K562 (cell line): ENCODE results near the gene C19orf67. TPM values are rescaled to one million over a fixed set of nuclear protein-coding genes. Genes with fewer than 3 reads are reported as not detected.

ENCODE experiments used
- polyA plus RNA-seq, 8 experiments: library from polyadenylated mRNA; depleted of rRNA in 4 of 8; stranded (reverse) in 5 of 8; unstranded in 3 of 8; fragments of >200 nt; fragmentation: Nextera tagmentation in 2 of 8; fragmentation: Illumina TruSeq in 1 of 8; extraction: Ambion mirVana in 2 of 8; extraction: Trizol in 1 of 8; gene quantifications; 2 replicates each; pipeline versions ENCODE4 v1.2.1 to v1.2.3, GENCODE V29; 2011 to 2014; ENCODE audit warnings: inconsistent platforms in 1 of 8, missing spikeins in 1 of 8
- total RNA-seq, 7 experiments: library from RNA; depleted of rRNA in 6 of 7; stranded (reverse); fragments of >200 nt in 6 of 7; fragmentation: Illumina TruSeq in 2 of 7; extraction: Trizol in 2 of 7; gene quantifications; 2 replicates each; pipeline versions ENCODE4 v1.2.1 to v1.2.3, GENCODE V29; 2011 to 2021; ENCODE audit warnings: low replicate concordance in 1 of 7

The C19orf67 gene
- total and polyA plus RNA-seq, 9 of the 15 experiments (the other 6 are each of a cell fraction or from before 2014, with no cell fraction given): 0.29 to 1.8 (median 0.51) TPM; not detected in 3

Other genes with a start within 250 kb of the C19orf67 start
Only the 7 nearest of the 14 such genes appear.
- 1.1 TPM in 1 of 2 replicates, not detected in the other for gene RLN3, start 57.6 kb downstream of the C19orf67 start, total RNA-seq (2014; rRNA removed)
- not detected in 2 replicates for gene RLN3, start 57.6 kb downstream of the C19orf67 start, total RNA-seq (2014; rRNA removed; fragmentation: Illumina TruSeq; extraction: Trizol)
- gene RLN3, start 57.6 kb downstream of the C19orf67 start, total RNA-seq (2015; rRNA removed; fragmentation: Illumina TruSeq; extraction: Trizol): not detected in 2 replicates
- gene RLN3, start 57.6 kb downstream of the C19orf67 start, total RNA-seq (2021): 0.31 TPM in 1 of 2 replicates, not detected in the other
- gene RLN3, start 57.6 kb downstream of the C19orf67 start, polyA plus RNA-seq (2011; rRNA removed): 0.71 TPM in 1 of 2 replicates, not detected in the other
- not detected in 2 replicates for gene RLN3, start 57.6 kb downstream of the C19orf67 start, polyA plus RNA-seq (2014; fragmentation: Illumina TruSeq; extraction: Trizol)
- not detected for gene RLN3, start 57.6 kb downstream of the C19orf67 start, polyA plus RNA-seq (2014; fragmentation: Nextera tagmentation; extraction: Ambion mirVana)
- 0.38 and 1.2 TPM in 2 replicates for gene RLN3, start 57.6 kb downstream of the C19orf67 start, polyA plus RNA-seq (2014; rRNA removed)
- 11.6 and 12.6 TPM in 2 replicates for gene IL27RA, start 54.0 kb downstream of the C19orf67 start, total RNA-seq (2014; rRNA removed)
- 6.3 and 7.0 TPM in 2 replicates for gene IL27RA, start 54.0 kb downstream of the C19orf67 start, total RNA-seq (2014; rRNA removed; fragmentation: Illumina TruSeq; extraction: Trizol)
- 8.6 and 8.8 TPM in 2 replicates for gene IL27RA, start 54.0 kb downstream of the C19orf67 start, total RNA-seq (2015; rRNA removed; fragmentation: Illumina TruSeq; extraction: Trizol)
- gene IL27RA, start 54.0 kb downstream of the C19orf67 start, total RNA-seq (2021): 15.2 and 15.9 TPM in 2 replicates
- gene IL27RA, start 54.0 kb downstream of the C19orf67 start, polyA plus RNA-seq (2011; rRNA removed): 14.1 and 15.9 TPM in 2 replicates
- gene IL27RA, start 54.0 kb downstream of the C19orf67 start, polyA plus RNA-seq (2014; fragmentation: Illumina TruSeq; extraction: Trizol): 12.5 and 13.3 TPM in 2 replicates
- gene IL27RA, start 54.0 kb downstream of the C19orf67 start, polyA plus RNA-seq (2014; fragmentation: Nextera tagmentation; extraction: Ambion mirVana): 1 to 10 TPM; 1.9 to 2.1 TPM
- 10.6 and 12.0 TPM in 2 replicates for gene IL27RA, start 54.0 kb downstream of the C19orf67 start, polyA plus RNA-seq (2014; rRNA removed)
- gene PALM3, start 23.7 kb downstream of the C19orf67 start, total RNA-seq (2014; rRNA removed): 8.2 and 8.9 TPM in 2 replicates
- 2.5 and 2.8 TPM in 2 replicates for gene PALM3, start 23.7 kb downstream of the C19orf67 start, total RNA-seq (2014; rRNA removed; fragmentation: Illumina TruSeq; extraction: Trizol)
- 3.3 and 3.7 TPM in 2 replicates for gene PALM3, start 23.7 kb downstream of the C19orf67 start, total RNA-seq (2015; rRNA removed; fragmentation: Illumina TruSeq; extraction: Trizol)
- 7.6 and 9.3 TPM in 2 replicates for gene PALM3, start 23.7 kb downstream of the C19orf67 start, total RNA-seq (2021)
- 2.3 and 2.9 TPM in 2 replicates for gene PALM3, start 23.7 kb downstream of the C19orf67 start, polyA plus RNA-seq (2011; rRNA removed)
- gene PALM3, start 23.7 kb downstream of the C19orf67 start, polyA plus RNA-seq (2014; fragmentation: Illumina TruSeq; extraction: Trizol): 7.4 and 10.8 TPM in 2 replicates
- gene PALM3, start 23.7 kb downstream of the C19orf67 start, polyA plus RNA-seq (2014; fragmentation: Nextera tagmentation; extraction: Ambion mirVana): under 1 TPM; 0.07 to 0.29 TPM
- gene PALM3, start 23.7 kb downstream of the C19orf67 start, polyA plus RNA-seq (2014; rRNA removed): 8.9 and 12.1 TPM in 2 replicates
- 3.1 and 3.9 TPM in 2 replicates for gene MISP3, start 13.0 kb downstream of the C19orf67 start, total RNA-seq (2014; rRNA removed)
- 0.69 and 0.73 TPM in 2 replicates for gene MISP3, start 13.0 kb downstream of the C19orf67 start, total RNA-seq (2014; rRNA removed; fragmentation: Illumina TruSeq; extraction: Trizol)
- 1.6 and 1.9 TPM in 2 replicates for gene MISP3, start 13.0 kb downstream of the C19orf67 start, total RNA-seq (2015; rRNA removed; fragmentation: Illumina TruSeq; extraction: Trizol)
- gene MISP3, start 13.0 kb downstream of the C19orf67 start, total RNA-seq (2021): 1.9 and 2.9 TPM in 2 replicates
- gene MISP3, start 13.0 kb downstream of the C19orf67 start, polyA plus RNA-seq (2011; rRNA removed): 1.2 and 2.1 TPM in 2 replicates
- gene MISP3, start 13.0 kb downstream of the C19orf67 start, polyA plus RNA-seq (2014; fragmentation: Illumina TruSeq; extraction: Trizol): 2.6 and 3.2 TPM in 2 replicates
- gene MISP3, start 13.0 kb downstream of the C19orf67 start, polyA plus RNA-seq (2014; fragmentation: Nextera tagmentation; extraction: Ambion mirVana): under 1 TPM; 0.25 to 0.37 TPM
- 5.4 and 5.6 TPM in 2 replicates for gene MISP3, start 13.0 kb downstream of the C19orf67 start, polyA plus RNA-seq (2014; rRNA removed)
- 65.4 and 71.9 TPM in 2 replicates for gene SAMD1, start 5.0 kb upstream of the C19orf67 start, total RNA-seq (2014; rRNA removed)
- 15.4 and 16.0 TPM in 2 replicates for gene SAMD1, start 5.0 kb upstream of the C19orf67 start, total RNA-seq (2014; rRNA removed; fragmentation: Illumina TruSeq; extraction: Trizol)
- 43.5 and 51.7 TPM in 2 replicates for gene SAMD1, start 5.0 kb upstream of the C19orf67 start, total RNA-seq (2015; rRNA removed; fragmentation: Illumina TruSeq; extraction: Trizol)
- 85.9 and 96.0 TPM in 2 replicates for gene SAMD1, start 5.0 kb upstream of the C19orf67 start, total RNA-seq (2021)
- 14.3 and 14.8 TPM in 2 replicates for gene SAMD1, start 5.0 kb upstream of the C19orf67 start, polyA plus RNA-seq (2011; rRNA removed)
- 45.7 and 48.9 TPM in 2 replicates for gene SAMD1, start 5.0 kb upstream of the C19orf67 start, polyA plus RNA-seq (2014; fragmentation: Illumina TruSeq; extraction: Trizol)
- gene SAMD1, start 5.0 kb upstream of the C19orf67 start, polyA plus RNA-seq (2014; fragmentation: Nextera tagmentation; extraction: Ambion mirVana): 1 to 10 TPM; 2.9 to 3.1 TPM
- 44.5 and 47.8 TPM in 2 replicates for gene SAMD1, start 5.0 kb upstream of the C19orf67 start, polyA plus RNA-seq (2014; rRNA removed)
- gene PRKACA, start 32.0 kb upstream of the C19orf67 start, total RNA-seq (2014; rRNA removed): 8.4 and 12.7 TPM in 2 replicates
- gene PRKACA, start 32.0 kb upstream of the C19orf67 start, total RNA-seq (2014; rRNA removed; fragmentation: Illumina TruSeq; extraction: Trizol): 10.6 and 13.0 TPM in 2 replicates
- 11.9 and 12.2 TPM in 2 replicates for gene PRKACA, start 32.0 kb upstream of the C19orf67 start, total RNA-seq (2015; rRNA removed; fragmentation: Illumina TruSeq; extraction: Trizol)
- gene PRKACA, start 32.0 kb upstream of the C19orf67 start, total RNA-seq (2021): 57.8 and 63.1 TPM in 2 replicates
- gene PRKACA, start 32.0 kb upstream of the C19orf67 start, polyA plus RNA-seq (2011; rRNA removed): 19.9 and 22.9 TPM in 2 replicates
- 50.6 and 59.4 TPM in 2 replicates for gene PRKACA, start 32.0 kb upstream of the C19orf67 start, polyA plus RNA-seq (2014; fragmentation: Illumina TruSeq; extraction: Trizol)
- 1 to 10 TPM; 1.2 to 1.7 TPM for gene PRKACA, start 32.0 kb upstream of the C19orf67 start, polyA plus RNA-seq (2014; fragmentation: Nextera tagmentation; extraction: Ambion mirVana)
- 37.6 and 39.7 TPM in 2 replicates for gene PRKACA, start 32.0 kb upstream of the C19orf67 start, polyA plus RNA-seq (2014; rRNA removed)
- 54.8 and 85.6 TPM in 2 replicates for gene ASF1B, start 50.8 kb upstream of the C19orf67 start, total RNA-seq (2014; rRNA removed)
- 29.4 and 30.7 TPM in 2 replicates for gene ASF1B, start 50.8 kb upstream of the C19orf67 start, total RNA-seq (2014; rRNA removed; fragmentation: Illumina TruSeq; extraction: Trizol)
- gene ASF1B, start 50.8 kb upstream of the C19orf67 start, total RNA-seq (2015; rRNA removed; fragmentation: Illumina TruSeq; extraction: Trizol): 38.0 and 39.3 TPM in 2 replicates
- gene ASF1B, start 50.8 kb upstream of the C19orf67 start, total RNA-seq (2021): 59.6 and 66.6 TPM in 2 replicates
- gene ASF1B, start 50.8 kb upstream of the C19orf67 start, polyA plus RNA-seq (2011; rRNA removed): 43.1 and 69.4 TPM in 2 replicates
- gene ASF1B, start 50.8 kb upstream of the C19orf67 start, polyA plus RNA-seq (2014; fragmentation: Illumina TruSeq; extraction: Trizol): 59.5 and 60.9 TPM in 2 replicates
- 1 to 10 TPM; 6.0 to 8.0 TPM for gene ASF1B, start 50.8 kb upstream of the C19orf67 start, polyA plus RNA-seq (2014; fragmentation: Nextera tagmentation; extraction: Ambion mirVana)
- 52.7 and 53.3 TPM in 2 replicates for gene ASF1B, start 50.8 kb upstream of the C19orf67 start, polyA plus RNA-seq (2014; rRNA removed)